NCI-H2227 (cell line): ENCODE results near the gene MACF1.
"Not testable (repeated sequence)": the region's sequence is repeated elsewhere in the genome, so short reads cannot be mapped to it uniquely, and the experiment has no call there.

Source experiments
- DNase-seq: peaks from one replicate; lab custom pipeline; 2025; ENCODE audit not compliant: unreplicated experiment; lab: John Stamatoyannopoulos, UW

MACF1 gene

GRCh38 chr1:39508857-39509305 is 304.4 kb downstream of the MACF1 start:
- no peak for DNase-seq

- no peak for DNase-seq
Observed at GRCh38 chr1:39509360-39510009, 305.0 kb downstream of the MACF1 start.

DNA sequence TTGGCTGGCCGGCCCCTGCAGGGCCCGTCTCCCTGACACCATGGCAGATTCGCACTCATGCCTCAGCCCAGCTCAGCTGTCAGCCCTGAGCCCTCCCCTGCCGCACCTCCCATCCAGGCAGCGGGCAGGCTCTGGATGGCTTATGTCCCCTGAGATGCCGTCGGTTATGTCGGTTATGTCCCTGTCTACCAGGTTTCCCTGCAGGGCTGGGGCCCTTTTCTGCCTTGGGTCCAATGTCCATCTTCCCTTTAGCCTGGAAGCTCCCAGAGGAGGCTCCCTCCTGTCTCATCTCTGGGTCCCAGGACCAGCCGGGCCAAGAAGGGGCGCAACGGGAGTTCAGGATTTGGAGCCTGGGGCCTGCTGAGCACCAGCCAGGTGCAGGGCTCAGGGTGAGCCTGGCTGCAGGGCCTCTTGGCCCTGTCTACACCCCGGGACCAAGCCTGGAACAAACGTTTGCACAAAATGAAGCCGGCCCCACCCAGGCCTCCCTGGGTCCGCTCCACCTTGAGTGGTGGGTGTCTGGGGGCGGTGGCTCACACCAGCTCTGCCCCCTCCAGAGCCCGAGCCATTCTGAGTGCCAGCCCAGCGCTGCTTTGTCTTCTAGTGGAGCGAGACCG is 306.2 kb downstream of the MACF1 start:
- not testable (repeated sequence) for DNase-seq

- DNase-seq = not testable (repeated sequence)
Observed at GRCh38 chr1:39511477-39511876, 307.0 kb downstream of the MACF1 start.

DNA sequence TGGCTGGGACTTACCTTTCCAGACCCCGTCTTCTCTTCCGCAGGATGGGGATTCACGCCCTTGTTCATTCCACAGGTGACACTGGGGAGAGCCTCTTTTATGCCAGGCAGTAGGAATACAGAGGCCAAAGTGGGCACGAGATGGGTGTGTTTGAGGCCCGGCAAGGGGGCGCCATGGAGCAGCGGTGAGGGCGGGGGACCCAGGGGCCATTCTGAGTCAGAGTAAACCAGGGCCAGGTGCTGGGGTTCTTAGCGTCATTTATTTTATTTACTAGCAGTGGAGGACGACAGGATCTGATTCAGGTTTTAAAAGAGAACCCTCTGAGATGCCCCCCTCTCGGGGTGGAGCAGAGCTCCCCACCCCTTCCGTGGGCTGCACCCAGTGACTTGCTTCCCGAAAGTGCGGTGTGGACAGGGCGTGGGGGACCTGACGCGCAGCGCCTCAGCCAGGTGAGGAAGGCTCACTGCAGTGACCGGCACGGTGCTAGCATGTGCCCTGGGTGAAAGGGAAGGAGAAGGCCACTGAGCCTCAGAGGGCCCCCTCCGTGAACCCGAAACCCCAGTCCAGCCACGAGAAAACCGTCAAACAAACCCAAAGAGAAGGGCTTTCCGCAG is 307.8 kb downstream of the MACF1 start:
- DNase-seq = not testable (repeated sequence)

GRCh38 chr1:39514710-39515124 is 310.2 kb downstream of the MACF1 start:
- not testable (repeated sequence) for DNase-seq

GRCh38 chr1:39515131-39516086 is 310.9 kb downstream of the MACF1 start:
- not testable (repeated sequence) for DNase-seq

- DNase-seq = not testable (repeated sequence)
Observed at GRCh38 chr1:39516841-39517240, 312.3 kb downstream of the MACF1 start.

DNA sequence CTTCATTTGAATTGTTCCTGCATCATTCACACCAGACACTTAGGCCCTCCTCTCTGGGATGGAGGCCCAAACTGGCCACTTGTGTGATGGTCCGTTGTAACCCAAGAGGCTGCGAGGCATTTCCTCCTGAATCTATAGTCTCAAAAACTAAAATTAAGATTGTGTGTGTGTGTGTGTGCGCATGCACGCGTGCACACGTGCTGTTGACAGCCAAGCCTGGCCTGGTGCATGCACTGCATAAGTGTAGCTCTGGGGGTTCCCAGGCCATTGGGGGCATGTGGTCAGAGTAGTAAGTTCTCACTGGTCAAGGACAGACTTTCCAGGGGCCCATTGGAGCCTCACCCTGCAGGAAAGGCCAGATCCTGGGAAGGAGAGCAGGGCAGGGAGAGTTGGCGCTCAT is 313.4 kb downstream of the MACF1 start:
- not testable (repeated sequence) for DNase-seq

DNA sequence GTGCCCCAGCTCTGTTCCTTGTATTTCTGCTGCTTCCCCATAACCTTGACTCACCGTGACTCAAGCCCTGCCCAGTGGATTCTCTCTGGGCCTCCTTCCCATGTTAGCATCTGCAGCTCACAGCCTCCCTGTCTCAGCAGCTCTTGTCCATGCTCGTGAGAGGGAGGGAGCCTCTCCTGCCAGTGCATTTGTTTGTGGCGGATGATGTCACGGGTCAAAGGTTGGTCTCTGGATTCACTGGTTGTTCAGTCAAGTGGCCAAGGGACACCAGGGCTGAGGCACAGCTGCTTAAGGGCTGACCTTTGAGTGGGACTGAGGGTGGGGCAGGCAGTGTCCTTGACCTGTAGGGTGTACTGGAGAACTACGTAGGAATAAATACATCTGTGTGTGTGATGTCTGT is 314.9 kb downstream of the MACF1 start:
- DNase-seq = not testable (repeated sequence)

DNA sequence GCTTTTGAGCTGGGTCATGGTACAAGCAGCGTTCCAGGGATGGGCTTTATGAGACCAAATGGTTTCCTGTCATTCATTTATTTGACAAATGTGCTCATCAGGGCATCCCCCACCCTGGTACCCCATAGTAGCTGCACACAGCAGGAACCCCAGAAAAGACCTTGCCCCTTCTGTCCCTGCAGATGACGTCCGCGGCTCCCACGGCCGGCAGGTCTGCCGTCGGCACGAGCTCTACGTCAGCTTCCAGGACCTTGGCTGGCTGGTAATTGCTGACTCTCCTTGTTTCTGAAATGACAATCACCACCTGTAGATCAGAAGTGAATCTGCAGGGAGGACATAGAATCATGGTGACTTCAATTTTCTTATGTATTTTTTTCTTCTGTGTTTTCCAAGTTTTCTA is 317.7 kb downstream of the MACF1 start:
- DNase-seq = peak; percentile 14

DNA sequence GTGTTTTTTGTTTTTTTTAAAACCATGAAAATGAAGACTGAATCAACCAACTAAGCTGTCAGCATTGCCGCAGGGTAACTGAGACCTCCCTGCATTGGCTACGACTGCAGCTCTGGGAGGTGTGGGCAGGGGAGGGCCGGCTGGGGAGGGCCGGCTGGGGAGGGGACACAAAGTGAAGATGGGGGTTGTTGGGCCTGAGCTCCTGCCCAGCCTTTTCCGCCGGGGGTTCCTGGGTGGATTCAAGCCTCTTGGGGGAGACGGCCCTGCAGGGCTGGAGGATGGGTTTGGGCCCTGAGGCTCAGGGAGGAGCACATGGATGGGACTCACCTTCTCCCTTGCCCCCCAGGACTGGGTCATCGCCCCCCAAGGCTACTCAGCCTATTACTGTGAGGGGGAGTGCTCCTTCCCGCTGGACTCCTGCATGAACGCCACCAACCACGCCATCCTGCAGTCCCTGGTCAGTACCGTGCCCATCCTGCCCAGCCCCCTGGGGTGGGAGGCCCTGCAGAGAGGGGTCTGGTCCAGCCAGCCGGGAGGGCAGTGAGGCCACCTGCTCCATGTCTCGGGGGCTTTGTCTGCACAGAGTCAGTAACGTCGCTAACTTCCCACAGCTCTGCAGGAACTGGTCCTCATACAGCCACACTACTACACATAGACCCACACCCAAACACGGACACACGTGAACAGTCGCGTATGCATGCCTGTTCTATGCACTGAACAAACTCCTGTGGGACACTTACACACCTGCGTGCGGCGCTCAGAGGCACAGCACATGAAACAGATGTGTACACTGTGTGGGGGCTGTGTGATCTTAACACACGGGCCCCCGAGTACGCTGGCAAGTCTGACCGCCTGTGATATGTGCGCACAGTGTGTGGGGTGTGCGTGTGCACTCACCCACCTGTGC is 318.4 kb downstream of the MACF1 start:
- no peak for DNase-seq

- no peak for DNase-seq
Observed at GRCh38 chr1:39524171-39524570, 319.7 kb downstream of the MACF1 start.

- DNase-seq = no peak
Observed at GRCh38 chr1:39524591-39525365, 320.3 kb downstream of the MACF1 start.

GRCh38 chr1:39525366-39526165 is 321.1 kb downstream of the MACF1 start:
- no peak for DNase-seq

- no peak for DNase-seq
Observed at GRCh38 chr1:39526466-39527189, 322.1 kb downstream of the MACF1 start.

GRCh38 chr1:39527190-39527579 is 322.7 kb downstream of the MACF1 start:
- peak; percentile 89 for DNase-seq

GRCh38 chr1:39528082-39528481 is 323.6 kb downstream of the MACF1 start:
- DNase-seq = no peak
